GM12801 (cell line): ENCODE measurements around the gene ACAD11.

Experiments used
- CTCF ChIP-seq: IDR thresholded peaks from one replicate; pipeline ENCODE4 v1.5.1; 2011; ENCODE audit warnings: control low read depth; ENCODE audit not compliant: insufficient read length; ENCODE audit errors: extremely low read depth

Gene ACAD11

GRCh38 chr3:132596816-132597433 lies 62.7 kb downstream of the ACAD11 start, which contains the start of gene ACKR4:
TSS of gene ACKR4 (plus strand) at chr3:132597270. CDS start at chr3:132600398, 3,128 bp downstream.
- no peak for TF ChIP-seq CTCF

GRCh38 chr3:132596326-132596725 lies 63.3 kb downstream of the ACAD11 start:
- TF ChIP-seq CTCF = no peak

GRCh38 chr3:132595014-132595413 lies 64.6 kb downstream of the ACAD11 start:
- TF ChIP-seq CTCF = no peak

- TF ChIP-seq CTCF = no peak
Measured at GRCh38 chr3:132594498-132594897, 65.1 kb downstream of the ACAD11 start.

- no peak for TF ChIP-seq CTCF
Measured at GRCh38 chr3:132593947-132594323, 65.7 kb downstream of the ACAD11 start.

GRCh38 chr3:132593241-132593946 lies 66.2 kb downstream of the ACAD11 start:
- no peak for TF ChIP-seq CTCF

GRCh38 chr3:132592216-132592615 lies 67.4 kb downstream of the ACAD11 start:
- no peak for TF ChIP-seq CTCF
